Measurements from ENCODE around the gene AGMO. TPM values are rescaled to one million over a fixed set of nuclear protein-coding genes. Genes with fewer than 3 reads are reported as not detected.

AGMO gene
- total and polyA plus RNA-seq, 7 donors, result 0.16 to 0.42 (median 0.36) TPM; not detected in 4

- Histone ChIP-seq H3K27ac (no peak overlapping the region), H3K36me3 (no peaks in the 10 kb centered on the region), H3K4me3 (no peak overlapping the region), H3K9me3 (no peaks in the 10 kb centered on the region), H3K4me1 (no peaks in the 10 kb centered on the region), H3K27me3 (no peaks in the 10 kb centered on the region)
- TF ChIP-seq POLR2A (IDR thresholded peaks at IDR 0.05) (no peak), EP300 (IDR thresholded peaks at IDR 0.05) (no peak), POLR2AphosphoS5 (IDR thresholded peaks at IDR 0.05) (no peak)
- TF ChIP-seq, protein P1, sequence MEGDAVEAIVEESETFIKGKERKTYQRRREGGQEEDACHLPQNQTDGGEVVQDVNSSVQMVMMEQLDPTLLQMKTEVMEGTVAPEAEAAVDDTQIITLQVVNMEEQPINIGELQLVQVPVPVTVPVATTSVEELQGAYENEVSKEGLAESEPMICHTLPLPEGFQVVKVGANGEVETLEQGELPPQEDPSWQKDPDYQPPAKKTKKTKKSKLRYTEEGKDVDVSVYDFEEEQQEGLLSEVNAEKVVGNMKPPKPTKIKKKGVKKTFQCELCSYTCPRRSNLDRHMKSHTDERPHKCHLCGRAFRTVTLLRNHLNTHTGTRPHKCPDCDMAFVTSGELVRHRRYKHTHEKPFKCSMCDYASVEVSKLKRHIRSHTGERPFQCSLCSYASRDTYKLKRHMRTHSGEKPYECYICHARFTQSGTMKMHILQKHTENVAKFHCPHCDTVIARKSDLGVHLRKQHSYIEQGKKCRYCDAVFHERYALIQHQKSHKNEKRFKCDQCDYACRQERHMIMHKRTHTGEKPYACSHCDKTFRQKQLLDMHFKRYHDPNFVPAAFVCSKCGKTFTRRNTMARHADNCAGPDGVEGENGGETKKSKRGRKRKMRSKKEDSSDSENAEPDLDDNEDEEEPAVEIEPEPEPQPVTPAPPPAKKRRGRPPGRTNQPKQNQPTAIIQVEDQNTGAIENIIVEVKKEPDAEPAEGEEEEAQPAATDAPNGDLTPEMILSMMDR (IDR thresholded peaks at IDR 0.05), result no peak
- WGBS, 2 donors, result 84 to 87% methylated on average over 1 of the region's 1 CpG
- no peak for DNase-seq
- intact Hi-C loops (cut with DNase I), result no loop called here
These were observed 191.4 kb downstream of the AGMO start for GRCh38 chr7:15370441-15370840.

- intact Hi-C loops (cut with DNase I), result no loop called here
- Histone ChIP-seq H3K27me3 (no peaks in the 10 kb centered on the region), H3K4me1 (no peaks in the 10 kb centered on the region), H3K36me3 (no peaks in the 10 kb centered on the region), H3K9me3 (no peaks in the 10 kb centered on the region), H3K27ac (no peak overlapping the region), H3K4me3 (no peak overlapping the region)
- TF ChIP-seq, protein P1 (IDR thresholded peaks at IDR 0.05), result no peak
- no peak for TF ChIP-seq EP300 (IDR thresholded peaks at IDR 0.05)
- TF ChIP-seq POLR2A (IDR thresholded peaks at IDR 0.05), result no peak
- TF ChIP-seq POLR2AphosphoS5 (IDR thresholded peaks at IDR 0.05), result no peak
- no peak for DNase-seq
- 83 to 87% methylated on average over 1 of the region's 1 CpG for WGBS, 2 donors
These were observed 193.2 kb downstream of the AGMO start for GRCh38 chr7:15368653-15369052.

GRCh38 chr7:15367897-15368296, 193.9 kb downstream of the AGMO start:
- TF ChIP-seq POLR2A (IDR thresholded peaks at IDR 0.05), result no peak
- TF ChIP-seq, protein P1 (IDR thresholded peaks at IDR 0.05), result no peak
- TF ChIP-seq EP300 (IDR thresholded peaks at IDR 0.05), result no peak
- no peak for TF ChIP-seq POLR2AphosphoS5 (IDR thresholded peaks at IDR 0.05)
- no peak overlapping the region for H3K27ac ChIP-seq
- H3K36me3 ChIP-seq, result no peaks in the 10 kb centered on the region
- WGBS, 2 donors, result 84 to 88% methylated on average over 3 of the region's 3 CpGs
- intact Hi-C loops (cut with DNase I), result no loop called here
- no peak overlapping the region for H3K4me3 ChIP-seq
- H3K27me3 ChIP-seq, result no peaks in the 10 kb centered on the region
- no peaks in the 10 kb centered on the region for H3K9me3 ChIP-seq
- H3K4me1 ChIP-seq, result no peaks in the 10 kb centered on the region
- DNase-seq, result no peak

GRCh38 chr7:15358112-15358511, 203.7 kb downstream of the AGMO start:
- Histone ChIP-seq H3K9me3 (no peaks in the 10 kb centered on the region), H3K27me3 (no peaks in the 10 kb centered on the region), H3K27ac (no peak overlapping the region), H3K4me3 (no peak overlapping the region), H3K36me3 (no peaks in the 10 kb centered on the region), H3K4me1 (no peaks in the 10 kb centered on the region)
- no peak for DNase-seq
- intact Hi-C loops (cut with DNase I), result no loop called here
- WGBS, 2 donors, result 77 to 81% methylated on average over 5 of the region's 5 CpGs
- TF ChIP-seq POLR2AphosphoS5 (IDR thresholded peaks at IDR 0.05) (no peak), POLR2A (IDR thresholded peaks at IDR 0.05) (no peak), EP300 (IDR thresholded peaks at IDR 0.05) (no peak)
- TF ChIP-seq, protein P1 (IDR thresholded peaks at IDR 0.05), result no peak
